Vagina (tissue), 2 donors: ENCODE measurements around the gene TLE2.

ENCODE experiments used
- CTCF ChIP-seq, 3 experiments: fragments of 450-650 bp in 2 of 3; fragments of 200-600 bp in 1 of 3; sonication (generic) in 1 of 3; IDR thresholded peaks; one replicate each; pipeline ENCODE4 v1.5.1; 2017 to 2019; ENCODE audit warnings: antibody characterized with exemption in 3 of 3, mild to moderate bottlenecking in 2 of 3, moderate library complexity in 2 of 3
- POLR2A ChIP-seq, 2 donors: fragments of 450-650 bp; IDR thresholded peaks; one replicate each; pipeline ENCODE4 v1.6.1; 2017; ENCODE audit warnings: antibody characterized with exemption in 2 of 2, mild to moderate bottlenecking in 2 of 2, moderate library complexity in 2 of 2
- POLR2AphosphoS5 ChIP-seq, 2 donors: sonication (generic); formaldehyde crosslinking; IDR thresholded peaks; one replicate each; pipeline ENCODE4 v1.9.0; 2017; ENCODE audit warnings: antibody characterized with exemption in 2 of 2, mild to moderate bottlenecking in 2 of 2, low read depth in 1 of 2; ENCODE audit not compliant: insufficient read depth in 1 of 2

GRCh38 chr19:3017923-3018322 lies 11.2 kb downstream of the TLE2 start:
- no peak for TF ChIP-seq POLR2AphosphoS5 (IDR thresholded peaks at IDR 0.05; ENCODE audit: insufficient read depth in 1 of 2, low read depth in 1 of 2)
- no peak for TF ChIP-seq CTCF (IDR thresholded peaks at IDR 0.05)
- no peak for TF ChIP-seq POLR2A (IDR thresholded peaks at IDR 0.05)
